ENCODE data around the gene MUC3A. TPM values are rescaled to one million over a fixed set of nuclear protein-coding genes. Genes with fewer than 3 reads are reported as not detected.

The MUC3A gene
- total RNA-seq, 4 donors from 2014 or later = 0.22 TPM; not detected in 3

GRCh38 chr7:100949933-100950443 lies 654 bp downstream of the MUC3A start:
- no peak for DNase-seq (ENCODE audit: low spot score in 2 of 2)
- TF ChIP-seq CTCF (IDR thresholded peaks at IDR 0.05) = no peak
- no peak for TF ChIP-seq EP300 (IDR thresholded peaks at IDR 0.05)
- TF ChIP-seq POLR2A (IDR thresholded peaks at IDR 0.05) = no peak
- Histone ChIP-seq H3K27ac (peak overlapping the region in 1 of 4 donors; percentile 50), H3K4me1 (no peaks in the 10 kb centered on the region), H3K36me3 (no peaks in the 10 kb centered on the region), H3K9me3 (peaks cover 0 to 5% (median 0%) of the 10 kb centered on the region in 4 donors), H3K27me3 (peaks cover 0 to 46% of the 10 kb centered on the region in 2 donors), H3K4me3 (peak overlapping the region in 1 of 4 donors; percentile 23)
- 45 to 50% methylated on average over 15 of the region's 15 CpGs for WGBS, 2 donors

- Histone ChIP-seq H3K9me3 (peaks cover 0 to 5% (median 0%) of the 10 kb centered on the region in 4 donors), H3K4me3 (no peak overlapping the region), H3K4me1 (no peaks in the 10 kb centered on the region), H3K36me3 (no peaks in the 10 kb centered on the region), H3K27me3 (peaks cover 0 to 41% of the 10 kb centered on the region in 2 donors), H3K27ac (no peak overlapping the region)
- TF ChIP-seq EP300 (IDR thresholded peaks at IDR 0.05) (no peak), CTCF (IDR thresholded peaks at IDR 0.05) (no peak), POLR2A (IDR thresholded peaks at IDR 0.05) (no peak)
- no peak for DNase-seq (ENCODE audit: low spot score in 2 of 2)
- WGBS, 2 donors = 20 to 28% methylated on average over 6 of the region's 6 CpGs
These were observed 1.8 kb downstream of the MUC3A start for GRCh38 chr7:100951172-100951571.

GRCh38 chr7:100951888-100952560 lies 2.7 kb downstream of the MUC3A start:
- WGBS, 2 donors = 72 to 73% methylated on average over 15 of the region's 15 CpGs
- peaks cover 0 to 41% of the 10 kb centered on the region in 2 donors for H3K27me3 ChIP-seq
- H3K4me3 ChIP-seq = no peak overlapping the region
- peaks cover 0 to 5% (median 0%) of the 10 kb centered on the region in 4 donors for H3K9me3 ChIP-seq
- H3K4me1 ChIP-seq = no peaks in the 10 kb centered on the region
- no peaks in the 10 kb centered on the region for H3K36me3 ChIP-seq
- H3K27ac ChIP-seq = no peak overlapping the region
- TF ChIP-seq EP300 (IDR thresholded peaks at IDR 0.05) (no peak), CTCF (IDR thresholded peaks at IDR 0.05) (no peak), POLR2A (IDR thresholded peaks at IDR 0.05) (no peak)
- no peak for DNase-seq (ENCODE audit: low spot score in 2 of 2)

- no peak for DNase-seq (ENCODE audit: low spot score in 2 of 2)
- peaks cover 0 to 5% (median 0%) of the 10 kb centered on the region in 4 donors for H3K9me3 ChIP-seq
- no peak for TF ChIP-seq EP300 (IDR thresholded peaks at IDR 0.05)
- TF ChIP-seq POLR2A (IDR thresholded peaks at IDR 0.05) = no peak
- no peak for TF ChIP-seq CTCF (IDR thresholded peaks at IDR 0.05)
- 47 to 70% methylated on average over 2 of the region's 2 CpGs for WGBS, 2 donors
- no peak overlapping the region for H3K27ac ChIP-seq
- peaks cover 0 to 41% of the 10 kb centered on the region in 2 donors for H3K27me3 ChIP-seq
- H3K4me3 ChIP-seq = no peak overlapping the region
- H3K36me3 ChIP-seq = no peaks in the 10 kb centered on the region
- H3K4me1 ChIP-seq = no peaks in the 10 kb centered on the region
These were observed 3.3 kb downstream of the MUC3A start for GRCh38 chr7:100952641-100953040.

- no peak overlapping the region for H3K27ac ChIP-seq
- H3K27me3 ChIP-seq = peaks cover 0 to 5% of the 10 kb centered on the region in 2 donors
- TF ChIP-seq CTCF (IDR thresholded peaks at IDR 0.05) (no peak), POLR2A (IDR thresholded peaks at IDR 0.05) (no peak), EP300 (IDR thresholded peaks at IDR 0.05) (no peak)
- WGBS, 2 donors = 61 to 69% methylated on average over 12 of the region's 12 CpGs
- peaks cover 0 to 5% (median 0%) of the 10 kb centered on the region in 4 donors for H3K9me3 ChIP-seq
- H3K4me1 ChIP-seq = no peaks in the 10 kb centered on the region
- DNase-seq (ENCODE audit: low spot score in 2 of 2) = no peak
- no peak overlapping the region for H3K4me3 ChIP-seq
- no peaks in the 10 kb centered on the region for H3K36me3 ChIP-seq
These were observed 8.6 kb downstream of the MUC3A start for GRCh38 chr7:100957832-100958421.
